Islet of Langerhans (tissue), 1 donor: Measurements from ENCODE around the gene ADGRG6.
A peak's percentile ranks its signal among the peaks of the same experiment; 100 is the strongest.

Experiments used
- FAIRE-seq: peaks from one replicate; lab custom pipeline; 2011; peaks lifted over from hg19 to GRCh38; lab: Jason Lieb, UNC

ADGRG6 gene

GRCh38 chr6:142376800-142377496, 75.1 kb downstream of the ADGRG6 start:
- FAIRE-seq, result no peak

GRCh38 chr6:142377497-142377848, 75.7 kb downstream of the ADGRG6 start:
- no peak for FAIRE-seq

- FAIRE-seq, result no peak
Measured at GRCh38 chr6:142378138-142378875, 76.5 kb downstream of the ADGRG6 start.

GRCh38 chr6:142380626-142381025, 78.8 kb downstream of the ADGRG6 start:
- no peak for FAIRE-seq

GRCh38 chr6:142381181-142381580, 79.4 kb downstream of the ADGRG6 start:
- no peak for FAIRE-seq

- no peak for FAIRE-seq
Measured at GRCh38 chr6:142381845-142382378, 80.1 kb downstream of the ADGRG6 start.

GRCh38 chr6:142384519-142385254, 82.9 kb downstream of the ADGRG6 start:
- FAIRE-seq, result no peak

GRCh38 chr6:142385352-142385751, 83.5 kb downstream of the ADGRG6 start:
- no peak for FAIRE-seq

- no peak for FAIRE-seq
Measured at GRCh38 chr6:142386657-142387056, 84.8 kb downstream of the ADGRG6 start.

GRCh38 chr6:142387997-142388815, 86.4 kb downstream of the ADGRG6 start:
- peak; percentile 89 for FAIRE-seq

- FAIRE-seq, result no peak
Measured at GRCh38 chr6:142395266-142395665, 93.5 kb downstream of the ADGRG6 start.

GRCh38 chr6:142395768-142396231, 94.0 kb downstream of the ADGRG6 start:
- no peak for FAIRE-seq

GRCh38 chr6:142398353-142398752, 96.5 kb downstream of the ADGRG6 start:
- FAIRE-seq, result no peak

GRCh38 chr6:142399739-142400138, 97.9 kb downstream of the ADGRG6 start:
- FAIRE-seq, result no peak

GRCh38 chr6:142400495-142400894, 98.7 kb downstream of the ADGRG6 start:
- no peak for FAIRE-seq

GRCh38 chr6:142401838-142402237, 100.0 kb downstream of the ADGRG6 start:
- no peak for FAIRE-seq

- no peak for FAIRE-seq
Measured at GRCh38 chr6:142404751-142405150, 102.9 kb downstream of the ADGRG6 start.

GRCh38 chr6:142406131-142406530, 104.3 kb downstream of the ADGRG6 start:
- peak; percentile 65 for FAIRE-seq

- no peak for FAIRE-seq
Measured at GRCh38 chr6:142407685-142408273, 106.0 kb downstream of the ADGRG6 start.

GRCh38 chr6:142408409-142408808, 106.6 kb downstream of the ADGRG6 start:
- no peak for FAIRE-seq

GRCh38 chr6:142409794-142410193, 108.0 kb downstream of the ADGRG6 start:
- no peak for FAIRE-seq

- FAIRE-seq, result no peak
Measured at GRCh38 chr6:142411145-142411544, 109.3 kb downstream of the ADGRG6 start.
